AG09309 (cell line): ENCODE measurements around the gene ANP32A.

Experiments used
- DNase-seq: peaks from one replicate; pipeline ENCODE4 v3.0.0-alpha.2; 2010; ENCODE audit warnings: low read depth
- H3K4me3 ChIP-seq: 2 replicates; pipeline ENCODE4 v1.5.1; 2011; ENCODE audit warnings: mild to moderate bottlenecking, low read depth, low read length, moderate library complexity; ENCODE audit not compliant: control insufficient read depth
- TF ChIP-seq, protein P1 (sequence below): IDR thresholded peaks from 2 replicates; pipeline ENCODE4 v1.5.1; 2011; ENCODE audit warnings: mild to moderate bottlenecking, low read depth, low read length, inconsistent platforms; ENCODE audit not compliant: insufficient read depth, control insufficient read depth; ENCODE audit errors: missing control alignments

The ANP32A gene

DNA sequence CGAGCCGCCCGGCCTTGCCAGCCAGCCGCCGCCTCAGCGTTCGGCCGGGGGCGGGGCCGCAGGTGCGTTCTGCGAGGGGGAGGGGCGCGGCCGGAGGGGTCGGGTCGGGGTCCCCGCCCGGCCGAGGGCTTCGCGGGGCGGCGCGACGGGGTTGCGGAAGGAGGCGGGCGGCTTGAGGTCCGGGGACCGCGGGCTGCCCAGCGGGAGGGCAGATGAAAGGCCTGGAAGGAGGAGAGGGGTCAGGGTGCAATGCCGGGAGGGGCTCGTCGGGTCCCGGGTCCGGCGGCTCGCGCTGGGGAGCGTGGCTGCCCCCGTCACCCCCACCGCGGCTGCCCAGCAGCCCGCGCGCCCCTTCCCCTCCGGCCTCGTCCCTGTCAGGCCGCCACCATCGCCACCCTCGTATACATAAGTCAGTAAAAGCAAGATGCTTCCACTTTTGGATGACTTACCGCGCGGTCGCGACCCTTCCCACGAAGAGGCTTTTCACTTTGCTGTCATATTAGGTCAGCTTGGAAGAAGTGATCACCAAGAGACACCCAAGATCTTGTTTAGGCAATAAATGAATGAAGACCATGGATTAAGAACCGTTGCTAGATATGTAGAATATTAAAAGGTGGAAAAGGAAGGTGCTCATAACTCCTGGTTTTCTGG is 620 bp upstream of the ANP32A start:
- H3K4me3 ChIP-seq, result peak overlapping the region; percentile 98
- no peak for DNase-seq
- TF ChIP-seq, protein P1, sequence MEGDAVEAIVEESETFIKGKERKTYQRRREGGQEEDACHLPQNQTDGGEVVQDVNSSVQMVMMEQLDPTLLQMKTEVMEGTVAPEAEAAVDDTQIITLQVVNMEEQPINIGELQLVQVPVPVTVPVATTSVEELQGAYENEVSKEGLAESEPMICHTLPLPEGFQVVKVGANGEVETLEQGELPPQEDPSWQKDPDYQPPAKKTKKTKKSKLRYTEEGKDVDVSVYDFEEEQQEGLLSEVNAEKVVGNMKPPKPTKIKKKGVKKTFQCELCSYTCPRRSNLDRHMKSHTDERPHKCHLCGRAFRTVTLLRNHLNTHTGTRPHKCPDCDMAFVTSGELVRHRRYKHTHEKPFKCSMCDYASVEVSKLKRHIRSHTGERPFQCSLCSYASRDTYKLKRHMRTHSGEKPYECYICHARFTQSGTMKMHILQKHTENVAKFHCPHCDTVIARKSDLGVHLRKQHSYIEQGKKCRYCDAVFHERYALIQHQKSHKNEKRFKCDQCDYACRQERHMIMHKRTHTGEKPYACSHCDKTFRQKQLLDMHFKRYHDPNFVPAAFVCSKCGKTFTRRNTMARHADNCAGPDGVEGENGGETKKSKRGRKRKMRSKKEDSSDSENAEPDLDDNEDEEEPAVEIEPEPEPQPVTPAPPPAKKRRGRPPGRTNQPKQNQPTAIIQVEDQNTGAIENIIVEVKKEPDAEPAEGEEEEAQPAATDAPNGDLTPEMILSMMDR, result no peak

DNA sequence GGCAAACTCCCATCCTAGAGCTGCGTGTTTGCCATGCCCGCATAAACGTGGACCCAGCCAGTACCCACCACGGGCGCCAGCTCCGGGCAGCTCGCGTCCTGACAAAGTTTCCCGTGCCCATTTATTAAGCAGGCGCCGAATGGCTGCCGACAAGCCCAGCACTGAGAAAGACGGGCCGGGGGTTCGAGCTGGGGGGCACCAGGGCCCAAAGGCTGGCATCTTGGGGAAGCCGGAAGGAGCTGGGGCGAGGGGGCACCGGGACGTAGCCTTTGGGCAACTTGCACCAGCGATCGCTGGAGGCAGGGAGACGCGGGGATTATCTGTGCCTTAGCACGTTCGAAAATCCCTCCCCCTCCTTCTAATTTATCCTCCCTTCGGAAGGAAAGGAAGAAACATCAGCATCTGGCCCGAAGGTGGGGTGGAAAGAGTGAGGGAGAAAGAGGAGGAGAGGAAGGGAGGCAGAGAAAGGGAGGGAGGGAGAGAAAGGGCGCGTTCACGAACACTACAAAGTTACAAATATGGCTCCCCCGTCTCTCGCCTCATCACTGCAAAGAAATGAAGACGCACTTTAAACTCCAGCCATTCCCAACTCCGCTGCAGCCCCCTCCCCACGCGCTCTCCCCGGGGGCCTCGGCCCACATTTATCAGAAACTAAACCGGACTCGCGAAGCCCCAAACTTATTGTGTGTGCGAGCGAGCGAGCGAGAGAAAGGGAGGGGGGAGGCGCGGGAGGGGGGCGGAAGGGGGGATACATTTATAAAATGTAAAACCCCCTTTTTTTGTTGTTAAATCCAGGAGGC is 1.0 kb downstream of the ANP32A start:
- H3K4me3 ChIP-seq, result peak overlapping the region; percentile 98
- no peak for DNase-seq
- TF ChIP-seq, protein P1, result no peak

DNA sequence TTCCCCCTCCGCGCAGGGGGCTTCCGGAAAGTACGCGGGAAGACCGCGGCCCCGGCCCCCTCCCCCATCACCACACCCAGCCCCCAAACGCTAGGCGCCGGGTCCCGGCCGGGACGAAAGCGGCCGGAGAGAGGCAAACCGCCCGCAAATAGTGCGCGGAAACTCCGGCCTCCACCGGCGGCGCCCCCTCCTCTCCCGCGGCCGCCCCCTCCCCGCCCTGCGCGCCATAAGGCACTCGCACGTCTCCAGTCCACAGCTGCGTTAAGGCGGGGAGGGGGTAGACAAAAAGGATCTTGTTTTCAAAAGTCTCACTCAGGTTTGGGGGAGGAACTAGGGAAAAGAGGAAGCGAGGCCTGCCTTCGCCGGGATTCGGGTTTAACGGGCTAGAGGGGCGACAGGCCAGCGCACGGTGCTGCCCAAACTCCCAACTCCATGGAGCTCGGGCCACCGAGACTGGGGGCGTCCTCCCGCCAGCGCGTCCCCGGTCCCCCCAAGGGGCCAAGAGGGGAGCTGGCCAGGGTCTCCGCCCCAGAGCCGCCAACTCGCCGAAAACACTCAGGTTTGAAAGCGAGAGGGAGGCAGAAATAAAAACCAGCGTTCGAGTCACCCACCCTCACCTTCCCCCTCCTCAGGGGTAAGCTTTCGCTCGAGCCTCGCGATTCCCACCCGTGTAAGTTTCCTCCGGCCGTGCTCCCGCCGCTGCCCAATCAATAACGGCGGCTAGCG is 1.8 kb downstream of the ANP32A start:
- DNase-seq, result no peak
- peak overlapping the region; percentile 98 for H3K4me3 ChIP-seq
- TF ChIP-seq, protein P1, result no peak

DNA sequence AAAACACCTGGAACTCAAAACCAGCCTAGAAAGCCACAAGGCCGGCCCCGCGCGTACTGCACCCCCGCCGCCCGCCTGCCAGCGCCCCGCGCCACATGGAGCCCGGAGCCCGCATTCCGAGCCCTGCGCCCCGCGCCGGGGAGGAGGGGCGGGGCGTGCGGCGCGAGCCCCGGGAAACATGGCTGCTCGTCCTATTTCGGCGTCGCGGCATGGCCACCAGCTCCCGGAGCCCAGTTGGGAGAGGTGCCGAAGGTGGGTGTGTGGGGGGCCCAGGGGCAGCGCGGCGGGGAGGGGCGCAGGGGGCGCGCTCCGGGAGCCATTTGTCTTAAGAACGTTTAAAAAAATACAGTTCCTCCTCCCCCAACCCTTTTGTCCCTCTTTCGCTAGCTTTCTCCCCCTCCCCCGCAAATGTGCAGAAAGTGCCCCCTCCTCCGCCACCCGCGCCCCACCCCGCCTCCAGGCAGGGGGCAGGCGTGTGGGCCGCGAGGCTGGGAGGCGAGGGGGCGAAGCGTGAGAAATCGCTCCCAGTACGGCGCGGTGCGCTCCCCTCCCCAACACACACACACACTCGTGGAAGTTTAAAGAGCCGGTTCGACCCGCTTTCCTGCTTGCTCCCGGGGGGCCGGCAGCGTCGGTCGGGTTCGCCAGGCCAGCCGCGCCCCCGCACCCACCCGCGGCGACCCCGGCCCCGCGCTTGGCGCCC is 2.5 kb downstream of the ANP32A start:
- TF ChIP-seq, protein P1, result no peak
- H3K4me3 ChIP-seq, result peak overlapping the region; percentile 98
- DNase-seq, result no peak

DNA sequence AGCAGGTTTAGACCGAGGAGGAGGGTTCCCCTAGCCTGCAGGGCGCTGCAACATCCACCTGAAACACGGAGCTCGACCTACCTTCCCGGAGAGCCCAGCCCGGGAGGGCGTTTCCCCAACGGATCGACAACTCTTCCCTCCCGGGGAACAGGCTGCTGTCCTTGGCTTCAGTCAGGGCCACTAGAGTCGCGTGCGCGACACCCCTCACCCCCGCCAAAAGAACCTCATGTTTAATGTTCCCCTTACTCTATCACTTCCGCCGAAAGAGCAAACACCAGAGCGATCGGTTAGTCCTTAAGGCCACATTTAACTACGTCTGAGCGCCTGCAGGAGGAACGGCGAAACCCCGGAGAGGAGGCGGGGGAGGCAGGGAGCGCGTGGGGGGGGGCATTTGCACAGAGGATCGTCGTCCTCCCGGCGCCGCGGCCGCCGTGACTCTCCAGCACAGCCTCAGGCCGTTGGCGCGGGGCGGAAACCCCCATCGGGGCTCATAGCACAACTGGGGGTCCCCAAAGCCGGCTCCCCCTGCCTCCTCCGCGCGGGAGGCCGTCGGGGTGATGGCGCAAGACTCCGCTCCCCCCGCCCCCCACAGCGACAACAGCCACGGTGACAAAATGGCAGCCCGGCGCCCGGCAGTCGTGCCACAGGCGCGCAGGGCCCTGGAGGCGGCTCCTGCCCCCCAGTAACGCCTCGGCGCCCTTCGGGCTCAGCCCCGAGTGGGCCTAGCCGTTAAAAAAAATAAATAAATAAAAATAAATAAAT is 3.2 kb downstream of the ANP32A start:
- TF ChIP-seq, protein P1, result no peak
- peak overlapping the region; percentile 98 for H3K4me3 ChIP-seq
- DNase-seq, result no peak

DNA sequence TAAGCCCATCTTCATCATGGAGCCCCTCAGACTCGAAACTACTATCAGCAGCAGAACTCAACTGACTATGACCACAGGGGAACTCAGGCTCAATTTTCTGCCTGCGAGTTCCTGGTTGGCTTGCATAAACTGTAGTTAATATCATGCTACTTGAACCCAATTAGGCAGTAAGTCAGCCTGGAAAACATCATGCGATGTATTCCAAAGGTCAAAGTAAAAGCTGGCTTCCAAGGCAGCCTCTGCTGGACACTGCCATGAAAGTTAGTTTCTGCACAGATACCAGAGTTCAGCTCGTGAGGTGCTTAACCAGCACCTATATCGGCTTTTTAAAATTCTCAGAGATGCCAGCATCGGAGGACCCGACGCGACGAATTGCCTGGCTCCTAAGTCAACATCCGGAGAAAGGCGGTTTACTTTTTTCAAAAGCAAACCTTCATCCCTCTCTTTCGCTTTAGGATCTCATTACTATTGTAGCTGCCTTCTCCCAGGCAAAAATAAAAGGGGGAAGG is 3.8 kb downstream of the ANP32A start:
- H3K4me3 ChIP-seq, result peak overlapping the region; percentile 98
- DNase-seq, result no peak
- TF ChIP-seq, protein P1, result no peak
